ENCODE measurements around the gene ANKRD34C. TPM values are rescaled to one million over a fixed set of nuclear protein-coding genes. Genes with fewer than 3 reads are reported as not detected.
A peak's percentile ranks its signal among the peaks of the same experiment; 100 is the strongest.

The ANKRD34C gene
- total and polyA plus RNA-seq, 2 of the 8 experiments (the other 6 are each of a cell fraction or from before 2014, with no cell fraction given): 0.02 TPM; not detected in 1

- Histone ChIP-seq H3K4ac (replicated peaks; ENCODE audit: insufficient read length, low read depth, low read length) (no peak overlapping the region), H3K4me3 (ENCODE audit: extremely low read depth in 1 of 4, insufficient read depth in 2 of 4, low read depth in 3 of 4, low read length in 4 of 4) (peak overlapping the region in 1 of 4 experiments; percentile 5; a peak in 1 of 8 replicates), H3K9ac (replicated peaks in 1 of 4; ENCODE audit: extremely low read depth in 1 of 4, low read depth in 3 of 4, low read length in 3 of 4) (no peak overlapping the region), H3K14ac (ENCODE audit: insufficient read length) (no peak overlapping the region), H2AFZ (ENCODE audit: low read length) (no peak overlapping the region), H3K18ac (ENCODE audit: extremely low read depth, low read length) (no peak overlapping the region), H3K79me2 (ENCODE audit: control insufficient read depth in 1 of 2, insufficient read depth in 2 of 2, low read length in 2 of 2) (no peaks in the 10 kb centered on the region), H3K79me1 (ENCODE audit: low read depth, low read length) (no peaks in the 10 kb centered on the region), H2BK20ac (ENCODE audit: low read length) (no peak overlapping the region), H3K4me2 (ENCODE audit: insufficient read depth in 1 of 2, low read depth in 2 of 2, low read length in 2 of 2) (no peak overlapping the region; a peak in 1 of 4 replicates), H2BK15ac (ENCODE audit: low read length) (no peak overlapping the region), H3K36me3 (ENCODE audit: control insufficient read depth in 2 of 4, insufficient read depth in 4 of 4, low read length in 3 of 4) (no peaks in the 10 kb centered on the region), H3K56ac (replicated peaks; ENCODE audit: insufficient read length, low read depth, low read length) (no peak overlapping the region), H3K23ac (ENCODE audit: insufficient read length) (no peak overlapping the region), H3K27me3 (replicated peaks in 1 of 4; ENCODE audit: control insufficient read depth in 3 of 4, extremely low read depth in 1 of 4, insufficient read depth in 3 of 4, low read length in 3 of 4) (no peaks in the 10 kb centered on the region; a peak in 1 of 7 replicates), H2BK5ac (ENCODE audit: low read depth, low read length) (no peak overlapping the region), H2AK5ac (ENCODE audit: low read depth, low read length) (no peak overlapping the region), H3K27ac (ENCODE audit: low read depth, low read length) (no peak overlapping the region), H4K5ac (ENCODE audit: insufficient read length, low read depth, low read length) (no peak overlapping the region), H3K23me2 (ENCODE audit: low read depth, low read length) (no peaks in the 10 kb centered on the region), H3K4me1 (replicated peaks in 1 of 4; ENCODE audit: control insufficient read depth in 3 of 4, insufficient read depth in 4 of 4, low read length in 3 of 4) (peaks cover 0 to 8% (median 2%) of the 10 kb centered on the region in 4 experiments; a peak in 5 of 7 replicates), H2BK12ac (ENCODE audit: low read depth, low read length) (no peak overlapping the region), H2BK120ac (replicated peaks; ENCODE audit: low read depth, low read length) (no peak overlapping the region), H3K9me3 (ENCODE audit: insufficient read depth in 2 of 2, low read depth in 1 of 2, low read length in 1 of 2) (no peaks in the 10 kb centered on the region), H4K91ac (replicated peaks; ENCODE audit: insufficient read length, low read length) (no peak overlapping the region), H4K8ac (ENCODE audit: extremely low read depth, insufficient read depth, low read length) (no peak overlapping the region), H4K20me1 (replicated peaks in 1 of 2; ENCODE audit: control insufficient read depth in 1 of 2, insufficient read depth in 2 of 2, low read length in 2 of 2) (no peaks in the 10 kb centered on the region)
- ChIA-PET CTCF (ENCODE audit: partially characterized antibody) (no interaction called here), POLR2A (ENCODE audit: partially characterized antibody) (no interaction called here)
- DNase-seq (ENCODE audit: low read depth in 1 of 2, low spot score in 2 of 2) (no peak), FAIRE-seq (no peak)
- 80% methylated on average over 3 of the region's 3 CpGs; no CpG with 5 or more reads in 1 of the 2 experiments for WGBS, 2 experiments (ENCODE audit: extremely low coverage in 1 of 2, insufficient coverage in 1 of 2, insufficient read length in 1 of 2, insufficient replicate concordance in 2 of 2, low coverage in 1 of 2, low lambda C conversion rate in 2 of 2, missing lambda C conversion rate in 1 of 2)
- no peak for TF ChIP-seq CBX8 (IDR thresholded peaks at IDR 0.05; ENCODE audit: borderline replicate concordance, low read depth, low read length)
- no peak for TF ChIP-seq CTCF (IDR thresholded peaks at IDR 0.05; ENCODE audit: control extremely low read depth in 1 of 3, insufficient read depth in 1 of 3, low read depth in 1 of 3, low read length in 3 of 3)
- no peak for TF ChIP-seq SP2 (IDR thresholded peaks at IDR 0.05; ENCODE audit: low read length)
- TF ChIP-seq CHD2 (IDR thresholded peaks at IDR 0.05; ENCODE audit: low read length): no peak
- TF ChIP-seq SIRT6 (IDR thresholded peaks at IDR 0.05; ENCODE audit: low read length): no peak
- TF ChIP-seq SUZ12 (IDR thresholded peaks at IDR 0.05; ENCODE audit: low read length): no peak
- no peak for TF ChIP-seq SAP30 (IDR thresholded peaks at IDR 0.05; ENCODE audit: insufficient read depth, insufficient replicate concordance, low read length)
- TF ChIP-seq ATF3 (IDR thresholded peaks at IDR 0.05; ENCODE audit: insufficient read depth, low read depth, low read length): no peak
Measured at GRCh38 chr15:79240036-79240435, 42.5 kb upstream of the ANKRD34C start.
